GM19099 (cell line): Measurements from ENCODE around the gene TTK.
A peak's percentile ranks its signal among the peaks of the same experiment; 100 is the strongest.

ENCODE experiments used
- POLR2A ChIP-seq: IDR thresholded peaks from 3 replicates; pipeline ENCODE4 v1.6.1; 2011; ENCODE audit warnings: low read depth; ENCODE audit not compliant: insufficient read length; ENCODE audit errors: extremely low read depth

The TTK gene

GRCh38 chr6:80004173-80005072 lies at the start of gene TTK:
TTK (plus strand) TSS chr6:80004649; CDS start chr6:80005844, 1,195 bp downstream.
- peak; percentile 75 for TF ChIP-seq POLR2A

GRCh38 chr6:79954849-79955248 lies 49.6 kb upstream of the TTK start:
- TF ChIP-seq POLR2A: no peak

GRCh38 chr6:79964607-79965081 lies 39.8 kb upstream of the TTK start:
- TF ChIP-seq POLR2A: no peak

- no peak for TF ChIP-seq POLR2A
Measured at GRCh38 chr6:79967178-79967577, 37.3 kb upstream of the TTK start.

GRCh38 chr6:79969784-79970183 lies 34.7 kb upstream of the TTK start:
- TF ChIP-seq POLR2A: no peak

GRCh38 chr6:79971193-79971592 lies 33.3 kb upstream of the TTK start:
- no peak for TF ChIP-seq POLR2A

- no peak for TF ChIP-seq POLR2A
Measured at GRCh38 chr6:79981652-79982051, 22.8 kb upstream of the TTK start.

GRCh38 chr6:79984261-79984660 lies 20.2 kb upstream of the TTK start:
- TF ChIP-seq POLR2A: no peak

- no peak for TF ChIP-seq POLR2A
Measured at GRCh38 chr6:79985128-79985527, 19.3 kb upstream of the TTK start.

- TF ChIP-seq POLR2A: no peak
Measured at GRCh38 chr6:79989641-79990040, 14.8 kb upstream of the TTK start.

- no peak for TF ChIP-seq POLR2A
Measured at GRCh38 chr6:79993012-79993910, 11.2 kb upstream of the TTK start.

- TF ChIP-seq POLR2A: no peak
Measured at GRCh38 chr6:79993911-79994309, 10.5 kb upstream of the TTK start.

GRCh38 chr6:79997728-79998127 lies 6.7 kb upstream of the TTK start:
- TF ChIP-seq POLR2A: no peak

- TF ChIP-seq POLR2A: no peak
Measured at GRCh38 chr6:80001337-80001736, 3.1 kb upstream of the TTK start.

- TF ChIP-seq POLR2A: no peak
Measured at GRCh38 chr6:80003826-80004172, 650 bp upstream of the TTK start.
